WTC11 (cell line): ENCODE data around the gene NELL1.

ENCODE experiments used
- FOXP1 ChIP-seq: sonication (generic); formaldehyde crosslinking; IDR thresholded peaks from 2 replicates; pipeline ENCODE4 v1.8.0; 2022; ENCODE audit warnings: missing genetic modification reagents, mild to moderate bottlenecking, moderate library complexity, borderline replicate concordance
- TP53 ChIP-seq: sonication (generic); formaldehyde crosslinking; IDR thresholded peaks from 2 replicates; pipeline ENCODE4 v1.8.1; 2023; ENCODE audit warnings: mild to moderate bottlenecking, missing genetic modification reagents
- USF1 ChIP-seq: sonication (generic); formaldehyde crosslinking; IDR thresholded peaks from 2 replicates; pipeline ENCODE4 v1.8.0; 2022; ENCODE audit warnings: mild to moderate bottlenecking, missing genetic modification reagents
- ZNF232 ChIP-seq: sonication (generic); formaldehyde crosslinking; IDR thresholded peaks from 2 replicates; pipeline ENCODE4 v1.8.0; 2022; ENCODE audit warnings: mild to moderate bottlenecking, missing genetic modification reagents
- ZNF423 ChIP-seq: fragments of 250-450 bp; sonication (Bioruptor Pico); IDR thresholded peaks from 2 replicates; pipeline ENCODE4 v2.1.2; 2022; ENCODE audit warnings: mild to moderate bottlenecking, moderate library complexity
- TF ChIP-seq, protein P1 (sequence below): fragments of 200-600 bp; IDR thresholded peaks from 2 replicates; pipeline ENCODE4 v1.8.0; 2022; ENCODE audit warnings: antibody characterized with exemption
- TF ChIP-seq, protein P2 (sequence below): sonication (generic); formaldehyde crosslinking; IDR thresholded peaks from 2 replicates; pipeline ENCODE4 v1.8.0; 2022; ENCODE audit warnings: mild to moderate bottlenecking, missing genetic modification reagents

DNA sequence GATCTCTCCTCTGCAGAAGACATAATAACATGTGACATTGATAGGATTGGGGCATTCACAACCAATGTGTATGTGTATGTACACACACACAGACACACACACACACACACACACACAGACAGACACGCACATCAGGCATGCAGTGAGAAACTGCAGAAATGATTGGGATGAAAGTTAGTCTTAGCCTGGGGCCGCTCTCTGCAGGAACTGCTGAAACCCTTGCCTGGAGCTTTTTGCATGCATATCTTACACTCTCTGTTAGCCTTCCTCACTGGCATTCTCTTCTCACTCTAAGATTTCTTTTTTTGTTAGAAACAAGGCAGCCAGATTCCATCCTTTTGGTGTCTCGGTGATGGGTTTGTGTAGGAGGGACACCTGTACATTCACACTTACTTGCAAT lies 337.9 kb downstream of the NELL1 start:
- TF ChIP-seq ZNF423 (CRISPR knock-in tag) (no peak), TP53 (no peak), USF1 (no peak), ZNF232 (CRISPR knock-in tag) (no peak), FOXP1 (CRISPR knock-in tag) (no peak)
- TF ChIP-seq, protein P1, sequence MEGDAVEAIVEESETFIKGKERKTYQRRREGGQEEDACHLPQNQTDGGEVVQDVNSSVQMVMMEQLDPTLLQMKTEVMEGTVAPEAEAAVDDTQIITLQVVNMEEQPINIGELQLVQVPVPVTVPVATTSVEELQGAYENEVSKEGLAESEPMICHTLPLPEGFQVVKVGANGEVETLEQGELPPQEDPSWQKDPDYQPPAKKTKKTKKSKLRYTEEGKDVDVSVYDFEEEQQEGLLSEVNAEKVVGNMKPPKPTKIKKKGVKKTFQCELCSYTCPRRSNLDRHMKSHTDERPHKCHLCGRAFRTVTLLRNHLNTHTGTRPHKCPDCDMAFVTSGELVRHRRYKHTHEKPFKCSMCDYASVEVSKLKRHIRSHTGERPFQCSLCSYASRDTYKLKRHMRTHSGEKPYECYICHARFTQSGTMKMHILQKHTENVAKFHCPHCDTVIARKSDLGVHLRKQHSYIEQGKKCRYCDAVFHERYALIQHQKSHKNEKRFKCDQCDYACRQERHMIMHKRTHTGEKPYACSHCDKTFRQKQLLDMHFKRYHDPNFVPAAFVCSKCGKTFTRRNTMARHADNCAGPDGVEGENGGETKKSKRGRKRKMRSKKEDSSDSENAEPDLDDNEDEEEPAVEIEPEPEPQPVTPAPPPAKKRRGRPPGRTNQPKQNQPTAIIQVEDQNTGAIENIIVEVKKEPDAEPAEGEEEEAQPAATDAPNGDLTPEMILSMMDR, result no peak
- TF ChIP-seq, protein P2, sequence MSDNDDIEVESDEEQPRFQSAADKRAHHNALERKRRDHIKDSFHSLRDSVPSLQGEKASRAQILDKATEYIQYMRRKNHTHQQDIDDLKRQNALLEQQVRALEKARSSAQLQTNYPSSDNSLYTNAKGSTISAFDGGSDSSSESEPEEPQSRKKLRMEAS (CRISPR knock-in tag), result no peak
